Measurements from ENCODE around the gene NDUFS6. TPM values are rescaled to one million over a fixed set of nuclear protein-coding genes. Genes with fewer than 3 reads are reported as not detected.

NDUFS6 gene
- total RNA-seq, 1 donor from 2014 or later = 31.0 TPM

- no peak for TF ChIP-seq CTCF (IDR thresholded peaks at IDR 0.05; ENCODE audit: unreplicated experiment)
- H3K4me1 Mint-ChIP-seq (ENCODE audit: unreplicated experiment) = no peaks in the 10 kb centered on the region
- H3K36me3 Mint-ChIP-seq (ENCODE audit: low read depth, unreplicated experiment) = no peaks in the 10 kb centered on the region
- peaks cover 2% of the 10 kb centered on the region for H3K27me3 Mint-ChIP-seq (ENCODE audit: unreplicated experiment)
- H3K4me3 Mint-ChIP-seq (ENCODE audit: unreplicated experiment) = no peak overlapping the region
- no peak overlapping the region for H3K27ac Mint-ChIP-seq (ENCODE audit: unreplicated experiment)
- no peaks in the 10 kb centered on the region for H3K9me3 Mint-ChIP-seq (ENCODE audit: unreplicated experiment)
- DNase-seq (ENCODE audit: low spot score) = no peak
These were observed 28.6 kb upstream of the NDUFS6 start for GRCh38 chr5:1772634-1773033.

- H3K27ac Mint-ChIP-seq (ENCODE audit: unreplicated experiment) = no peak overlapping the region
- TF ChIP-seq CTCF (IDR thresholded peaks at IDR 0.05; ENCODE audit: unreplicated experiment) = no peak
- no peak overlapping the region for H3K4me3 Mint-ChIP-seq (ENCODE audit: unreplicated experiment)
- H3K9me3 Mint-ChIP-seq (ENCODE audit: unreplicated experiment) = no peaks in the 10 kb centered on the region
- no peaks in the 10 kb centered on the region for H3K36me3 Mint-ChIP-seq (ENCODE audit: low read depth, unreplicated experiment)
- H3K27me3 Mint-ChIP-seq (ENCODE audit: unreplicated experiment) = peaks cover 2% of the 10 kb centered on the region
- H3K4me1 Mint-ChIP-seq (ENCODE audit: unreplicated experiment) = no peaks in the 10 kb centered on the region
- DNase-seq (ENCODE audit: low spot score) = no peak
These were observed 24.4 kb upstream of the NDUFS6 start for GRCh38 chr5:1776831-1777230.

GRCh38 chr5:1777281-1778137 is 23.7 kb upstream of the NDUFS6 start:
- no peak for TF ChIP-seq CTCF (IDR thresholded peaks at IDR 0.05; ENCODE audit: unreplicated experiment)
- H3K4me1 Mint-ChIP-seq (ENCODE audit: unreplicated experiment) = no peaks in the 10 kb centered on the region
- H3K27ac Mint-ChIP-seq (ENCODE audit: unreplicated experiment) = no peak overlapping the region
- no peaks in the 10 kb centered on the region for H3K36me3 Mint-ChIP-seq (ENCODE audit: low read depth, unreplicated experiment)
- H3K4me3 Mint-ChIP-seq (ENCODE audit: unreplicated experiment) = no peak overlapping the region
- DNase-seq (ENCODE audit: low spot score) = no peak
- peaks cover 2% of the 10 kb centered on the region for H3K27me3 Mint-ChIP-seq (ENCODE audit: unreplicated experiment)
- no peaks in the 10 kb centered on the region for H3K9me3 Mint-ChIP-seq (ENCODE audit: unreplicated experiment)

- H3K9me3 Mint-ChIP-seq (ENCODE audit: unreplicated experiment) = no peaks in the 10 kb centered on the region
- H3K4me1 Mint-ChIP-seq (ENCODE audit: unreplicated experiment) = no peaks in the 10 kb centered on the region
- no peak for DNase-seq (ENCODE audit: low spot score)
- peaks cover 2% of the 10 kb centered on the region for H3K27me3 Mint-ChIP-seq (ENCODE audit: unreplicated experiment)
- H3K4me3 Mint-ChIP-seq (ENCODE audit: unreplicated experiment) = no peak overlapping the region
- H3K36me3 Mint-ChIP-seq (ENCODE audit: low read depth, unreplicated experiment) = no peaks in the 10 kb centered on the region
- TF ChIP-seq CTCF (IDR thresholded peaks at IDR 0.05; ENCODE audit: unreplicated experiment) = no peak
- H3K27ac Mint-ChIP-seq (ENCODE audit: unreplicated experiment) = no peak overlapping the region
These were observed 22.8 kb upstream of the NDUFS6 start for GRCh38 chr5:1778138-1779020.

Measured in endothelial cell (in vitro differentiated cells).